Activated naive CD4-positive, alpha-beta T cell treated with anti-CD3 and anti-CD28 coated beads, Interleukin-2, amount 50 U/mL, for 24 hours (primary cell): ENCODE data around the gene NAXD.

Source experiments
- H3K27ac Mint-ChIP-seq: one replicate; pipeline ENCODE4 v1.8.0; 2021; ENCODE audit warnings: mild to moderate bottlenecking, mixed read lengths
- H3K27me3 Mint-ChIP-seq: one replicate; pipeline ENCODE4 v1.8.0; 2021; ENCODE audit warnings: mixed read lengths
- H3K36me3 Mint-ChIP-seq: one replicate; pipeline ENCODE4 v1.8.0; 2021; ENCODE audit warnings: mixed read lengths
- H3K4me1 Mint-ChIP-seq: one replicate; pipeline ENCODE4 v1.8.0; 2021; ENCODE audit warnings: mixed read lengths
- H3K4me3 Mint-ChIP-seq: one replicate; pipeline ENCODE4 v1.8.0; 2021; ENCODE audit warnings: mild to moderate bottlenecking, mixed read lengths
- H3K9me3 Mint-ChIP-seq: one replicate; pipeline ENCODE4 v1.8.0; 2021; ENCODE audit warnings: mixed read lengths

Gene NAXD

DNA sequence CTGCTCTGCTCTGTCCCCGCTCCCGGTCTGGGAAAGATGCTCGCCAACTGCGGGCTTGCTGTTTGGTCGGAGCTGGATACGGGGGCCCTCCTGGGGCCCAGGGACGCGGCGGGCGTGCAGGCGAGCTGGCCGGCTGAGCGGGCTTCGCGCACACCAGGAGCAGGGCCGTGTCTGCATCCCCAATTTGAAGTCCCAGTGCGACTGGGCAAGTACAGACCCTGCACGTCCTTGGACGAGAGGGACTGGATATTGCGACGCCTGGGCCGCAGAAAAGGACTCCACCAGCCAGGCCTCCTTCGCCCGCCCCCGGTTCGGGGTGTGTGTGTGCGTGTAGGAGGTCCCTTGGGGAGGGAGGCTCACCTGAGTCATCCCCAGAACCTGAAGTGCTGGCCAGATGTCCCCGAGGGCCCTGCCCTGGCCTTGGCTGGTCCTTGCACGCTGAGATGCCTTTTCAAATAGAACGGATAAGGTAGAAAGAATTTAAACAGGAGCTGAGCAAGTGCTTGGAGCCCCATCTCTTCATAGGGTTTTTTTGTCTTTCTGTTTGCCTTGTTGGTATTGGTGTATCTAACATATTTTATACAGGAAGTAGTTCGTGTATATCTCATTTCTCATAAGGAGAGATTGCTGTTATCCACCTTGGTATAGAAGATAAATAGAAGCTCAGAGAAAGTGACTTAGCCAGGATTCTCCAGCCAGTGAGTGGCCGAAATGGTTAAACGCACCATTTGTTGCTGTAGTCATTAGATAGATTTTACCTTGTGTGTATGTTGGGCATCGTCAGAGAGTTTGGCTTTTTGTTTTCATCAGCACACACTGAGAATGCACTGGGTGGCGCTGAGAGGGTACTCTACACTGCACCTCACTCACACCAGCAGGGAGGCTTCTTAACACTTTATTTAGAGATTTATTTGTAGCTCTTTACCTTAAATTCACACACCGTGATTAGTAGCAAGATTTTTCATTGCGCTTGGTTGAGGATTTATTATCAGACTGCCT lies 1.1 kb downstream of the NAXD start:
- peaks cover 4% of the 10 kb centered on the region for H3K36me3 Mint-ChIP-seq
- H3K9me3 Mint-ChIP-seq = peaks cover 4% of the 10 kb centered on the region
- H3K4me1 Mint-ChIP-seq = peaks cover 46% of the 10 kb centered on the region
- peak overlapping the region; percentile 76 for H3K27ac Mint-ChIP-seq
- H3K27me3 Mint-ChIP-seq = no peaks in the 10 kb centered on the region
- peak overlapping the region; percentile 96 for H3K4me3 Mint-ChIP-seq

GRCh38 chr13:110617321-110618072 lies 2.2 kb downstream of the NAXD start:
- peak overlapping the region; percentile 96 for H3K4me3 Mint-ChIP-seq
- H3K4me1 Mint-ChIP-seq = peaks cover 52% of the 10 kb centered on the region
- peaks cover 4% of the 10 kb centered on the region for H3K36me3 Mint-ChIP-seq
- no peaks in the 10 kb centered on the region for H3K27me3 Mint-ChIP-seq
- H3K27ac Mint-ChIP-seq = no peak overlapping the region
- H3K9me3 Mint-ChIP-seq = peaks cover 4% of the 10 kb centered on the region

DNA sequence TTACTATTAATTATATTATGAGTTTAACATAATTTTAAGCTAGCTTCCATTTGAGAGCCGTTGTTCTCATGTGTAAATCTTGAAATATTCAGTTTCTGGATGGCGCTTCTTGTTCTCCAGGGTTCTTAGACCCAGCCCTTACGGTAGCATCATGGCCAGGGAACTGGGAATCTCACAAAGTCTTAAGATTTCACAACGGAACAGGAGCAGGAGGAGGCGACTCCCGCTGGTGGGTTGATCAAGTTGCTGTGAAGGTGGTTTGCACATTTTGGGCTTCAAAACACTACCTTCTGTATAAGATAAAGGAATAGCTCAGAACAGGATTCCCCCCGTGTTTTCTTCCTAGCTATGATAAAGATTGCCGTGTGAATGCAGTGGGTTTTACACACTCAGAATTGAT lies 2.8 kb downstream of the NAXD start:
- Mint-ChIP-seq H3K36me3 (peaks cover 4% of the 10 kb centered on the region), H3K9me3 (peaks cover 4% of the 10 kb centered on the region), H3K4me1 (peaks cover 58% of the 10 kb centered on the region), H3K27ac (no peak overlapping the region), H3K4me3 (no peak overlapping the region), H3K27me3 (no peaks in the 10 kb centered on the region)

GRCh38 chr13:110618780-110619179 lies 3.4 kb downstream of the NAXD start:
- Mint-ChIP-seq H3K27me3 (no peaks in the 10 kb centered on the region), H3K4me3 (no peak overlapping the region), H3K9me3 (no peaks in the 10 kb centered on the region), H3K27ac (peak overlapping the region; percentile 47), H3K36me3 (peaks cover 4% of the 10 kb centered on the region), H3K4me1 (peaks cover 58% of the 10 kb centered on the region)

DNA sequence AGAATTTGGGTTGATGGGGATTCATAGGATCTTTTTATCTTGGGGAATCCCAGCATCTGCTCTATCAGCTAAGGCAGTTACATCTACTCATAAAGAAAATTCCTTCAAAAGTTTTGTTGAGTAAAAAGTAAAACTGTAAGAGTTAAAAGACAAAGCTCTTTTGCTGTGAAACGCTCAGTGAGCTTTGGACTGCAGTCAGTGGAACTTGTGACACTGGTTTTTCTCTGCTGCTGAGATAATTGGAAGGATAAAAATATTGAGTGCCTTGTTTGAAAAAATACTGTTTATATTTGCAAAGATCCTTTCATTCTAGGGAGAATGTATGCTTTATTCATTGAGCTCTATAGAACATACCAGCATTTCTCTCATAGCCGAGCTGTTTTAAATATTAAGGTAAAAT lies 5.3 kb downstream of the NAXD start:
- peaks cover 54% of the 10 kb centered on the region for H3K4me1 Mint-ChIP-seq
- H3K27ac Mint-ChIP-seq = no peak overlapping the region
- H3K9me3 Mint-ChIP-seq = no peaks in the 10 kb centered on the region
- H3K4me3 Mint-ChIP-seq = no peak overlapping the region
- H3K27me3 Mint-ChIP-seq = no peaks in the 10 kb centered on the region
- no peaks in the 10 kb centered on the region for H3K36me3 Mint-ChIP-seq

- Mint-ChIP-seq H3K4me3 (no peak overlapping the region), H3K27ac (no peak overlapping the region), H3K9me3 (no peaks in the 10 kb centered on the region), H3K4me1 (peaks cover 56% of the 10 kb centered on the region), H3K36me3 (peaks cover 5% of the 10 kb centered on the region), H3K27me3 (no peaks in the 10 kb centered on the region)
These were observed 9.7 kb downstream of the NAXD start for GRCh38 chr13:110624766-110625756.

DNA sequence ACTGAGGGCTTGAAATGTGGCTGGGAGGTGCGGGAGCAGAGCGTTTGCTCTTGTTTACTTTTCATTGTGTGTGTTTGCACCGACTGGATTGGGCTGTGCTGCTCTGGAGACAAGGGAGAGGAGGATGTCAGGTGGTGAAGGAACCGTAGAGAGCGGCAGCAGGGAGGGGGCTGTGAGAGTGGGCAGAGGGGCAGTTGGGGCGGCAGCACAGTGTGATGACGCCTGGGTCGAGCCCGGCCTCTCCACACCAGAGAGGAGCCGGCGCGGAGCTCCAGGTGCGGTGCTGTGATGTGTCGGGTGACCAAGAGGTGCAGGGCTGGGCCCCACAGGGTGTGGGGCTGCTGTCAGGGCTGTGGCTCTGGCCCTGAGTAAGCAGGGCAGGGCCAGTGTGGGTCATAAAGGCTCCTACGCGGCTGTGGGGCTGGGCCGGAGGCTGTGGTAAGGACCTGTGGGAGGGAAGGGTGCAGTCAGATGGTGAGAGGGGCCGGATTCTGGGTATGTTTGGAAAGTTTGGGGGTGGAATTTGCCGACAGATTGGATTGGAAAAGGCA lies 10.5 kb downstream of the NAXD start:
- Mint-ChIP-seq H3K4me3 (no peak overlapping the region), H3K4me1 (peaks cover 57% of the 10 kb centered on the region), H3K27me3 (no peaks in the 10 kb centered on the region), H3K27ac (no peak overlapping the region), H3K36me3 (peaks cover 5% of the 10 kb centered on the region), H3K9me3 (no peaks in the 10 kb centered on the region)

DNA sequence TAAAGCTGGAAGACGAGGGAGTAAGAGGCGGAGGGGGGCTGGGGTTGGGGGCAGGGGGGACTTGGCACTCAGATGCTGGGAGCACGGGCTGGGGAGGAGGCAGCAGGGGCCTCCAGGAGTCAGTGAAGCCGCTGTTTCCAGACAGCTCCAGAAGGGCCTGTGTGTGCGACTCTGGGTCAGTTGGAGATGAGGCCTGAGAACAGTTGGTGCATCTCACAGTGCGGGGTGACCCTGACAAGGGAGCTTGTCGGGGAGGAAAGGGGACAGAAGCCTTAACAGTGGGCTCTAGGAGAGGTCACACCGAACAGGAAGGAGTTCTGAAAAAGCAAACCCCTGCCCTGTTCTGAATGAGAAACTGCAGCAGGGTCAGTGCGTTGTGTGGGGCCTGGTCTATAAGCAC lies 11.2 kb downstream of the NAXD start:
- peaks cover 63% of the 10 kb centered on the region for H3K4me1 Mint-ChIP-seq
- H3K9me3 Mint-ChIP-seq = no peaks in the 10 kb centered on the region
- H3K27ac Mint-ChIP-seq = peak overlapping the region; percentile 74
- no peaks in the 10 kb centered on the region for H3K27me3 Mint-ChIP-seq
- no peak overlapping the region for H3K4me3 Mint-ChIP-seq
- H3K36me3 Mint-ChIP-seq = peaks cover 5% of the 10 kb centered on the region

- Mint-ChIP-seq H3K27ac (no peak overlapping the region), H3K9me3 (no peaks in the 10 kb centered on the region), H3K4me3 (no peak overlapping the region), H3K4me1 (peaks cover 63% of the 10 kb centered on the region), H3K27me3 (no peaks in the 10 kb centered on the region), H3K36me3 (peaks cover 7% of the 10 kb centered on the region)
These were observed 12.0 kb downstream of the NAXD start for GRCh38 chr13:110627351-110627750.

GRCh38 chr13:110627761-110628476 lies 12.6 kb downstream of the NAXD start:
- Mint-ChIP-seq H3K4me3 (no peak overlapping the region), H3K27me3 (no peaks in the 10 kb centered on the region), H3K9me3 (no peaks in the 10 kb centered on the region), H3K27ac (peak overlapping the region; percentile 17), H3K36me3 (peaks cover 7% of the 10 kb centered on the region), H3K4me1 (peaks cover 58% of the 10 kb centered on the region)

DNA sequence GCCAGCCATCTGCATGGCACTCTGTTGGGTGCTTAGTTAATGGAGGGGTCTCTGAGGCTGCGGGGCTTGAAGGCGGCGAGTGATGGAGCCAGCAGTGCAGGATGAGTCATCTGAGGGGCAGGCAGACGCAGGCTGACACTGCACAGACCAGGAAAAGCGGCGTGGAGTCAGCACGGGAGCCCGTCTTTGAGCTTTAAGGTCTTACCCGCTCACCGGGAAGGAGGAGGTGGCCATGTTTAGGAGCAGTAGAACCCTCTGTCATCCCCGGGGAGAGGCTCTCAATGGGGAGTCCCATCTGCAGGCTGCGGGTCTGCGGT lies 13.1 kb downstream of the NAXD start:
- H3K9me3 Mint-ChIP-seq = no peaks in the 10 kb centered on the region
- no peaks in the 10 kb centered on the region for H3K27me3 Mint-ChIP-seq
- H3K4me3 Mint-ChIP-seq = peak overlapping the region; percentile 19
- peaks cover 56% of the 10 kb centered on the region for H3K4me1 Mint-ChIP-seq
- peak overlapping the region; percentile 17 for H3K27ac Mint-ChIP-seq
- H3K36me3 Mint-ChIP-seq = peaks cover 7% of the 10 kb centered on the region

GRCh38 chr13:110628952-110629701 lies 13.8 kb downstream of the NAXD start:
- H3K27ac Mint-ChIP-seq = no peak overlapping the region
- H3K36me3 Mint-ChIP-seq = peaks cover 7% of the 10 kb centered on the region

GRCh38 chr13:110629735-110630134 lies 14.4 kb downstream of the NAXD start:
- Mint-ChIP-seq H3K9me3 (no peaks in the 10 kb centered on the region), H3K27ac (no peak overlapping the region), H3K4me3 (no peak overlapping the region), H3K36me3 (peaks cover 7% of the 10 kb centered on the region), H3K4me1 (peaks cover 56% of the 10 kb centered on the region), H3K27me3 (no peaks in the 10 kb centered on the region)

More at GRCh38 chr13:110628952-110629701, 13.8 kb downstream of the NAXD start:
- no peaks in the 10 kb centered on the region for H3K27me3 Mint-ChIP-seq
- no peak overlapping the region for H3K4me3 Mint-ChIP-seq
- H3K4me1 Mint-ChIP-seq = peaks cover 56% of the 10 kb centered on the region
- no peaks in the 10 kb centered on the region for H3K9me3 Mint-ChIP-seq
